ENCODE data around the gene RHCE. TPM values are rescaled to one million over a fixed set of nuclear protein-coding genes. Genes with fewer than 3 reads are reported as not detected.

The RHCE gene
- total RNA-seq, 6 experiments from 2014 or later = 0.25 to 2.2 (median 1.4) TPM

Other genes with a start within 250 kb of the RHCE start
- gene SYF2, start 188.3 kb downstream of the RHCE start, total RNA-seq = 10 to 100 TPM; 11.0 to 21.8 (median 16.8) TPM
- 10 to 100 TPM; 32.1 to 52.1 (median 40.2) TPM for gene RSRP1, start 173.4 kb downstream of the RHCE start, total RNA-seq
- gene RHD, start 148.3 kb downstream of the RHCE start, total RNA-seq = under 1 TPM in 3 of 6 experiments, not detected in 3; 0.22 to 0.58 (median 0.51) TPM
- gene TMEM50A, start 82.5 kb downstream of the RHCE start, total RNA-seq = 10 to 100 TPM; 22.2 to 43.1 (median 36.4) TPM
- gene MACO1, start 10.1 kb upstream of the RHCE start, total RNA-seq = 10 to 100 TPM; 23.2 to 32.9 (median 27.2) TPM
- gene LDLRAP1, start 122.8 kb upstream of the RHCE start, total RNA-seq = 10 to 100 TPM; 15.3 to 24.3 (median 16.7) TPM
- 10 to 100 TPM; 10.7 to 38.8 (median 21.0) TPM for gene MAN1C1, start 196.0 kb upstream of the RHCE start, total RNA-seq

All from right lobe of liver (tissue), 5 donors.